SW 1271 (cell line): ENCODE results near the gene BUB1B.

Experiments used
- DNase-seq, 2 experiments: peaks; one replicate each; lab custom pipeline; 2025; lab: John Stamatoyannopoulos, UW

Gene BUB1B

DNA sequence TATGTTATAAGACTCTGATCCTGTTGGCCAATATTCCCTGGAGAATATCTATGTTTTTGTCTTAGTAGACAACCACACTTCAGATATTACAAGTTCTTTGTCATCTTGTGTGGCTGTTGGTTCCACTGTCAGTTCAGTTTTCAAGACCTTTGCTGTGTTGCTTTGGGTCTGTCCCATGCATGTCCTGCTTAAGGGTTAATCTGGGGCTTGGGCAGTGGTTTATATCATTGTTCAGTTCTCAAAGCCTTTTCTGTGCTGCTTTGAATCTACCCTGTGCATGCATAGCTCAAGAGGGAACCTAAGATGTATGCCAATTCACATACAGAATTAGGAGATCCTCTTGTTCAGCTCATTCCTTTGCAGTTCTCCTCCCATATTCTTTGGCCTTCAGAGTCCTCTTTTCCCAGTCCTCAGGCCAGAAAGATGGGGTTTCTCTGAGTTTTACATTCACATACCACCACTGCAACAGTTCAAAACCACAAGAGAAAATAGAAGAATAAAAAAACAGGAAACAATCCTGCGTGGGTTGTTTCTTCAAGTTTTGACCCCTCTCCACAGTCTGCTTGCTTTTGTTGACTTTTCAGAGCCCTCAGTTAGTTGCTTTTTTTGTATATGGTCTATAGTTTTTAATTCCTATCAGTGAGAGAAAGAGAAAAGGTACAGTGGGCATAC, 21.6 kb downstream of the BUB1B start:
- DNase-seq, result no peak

DNA sequence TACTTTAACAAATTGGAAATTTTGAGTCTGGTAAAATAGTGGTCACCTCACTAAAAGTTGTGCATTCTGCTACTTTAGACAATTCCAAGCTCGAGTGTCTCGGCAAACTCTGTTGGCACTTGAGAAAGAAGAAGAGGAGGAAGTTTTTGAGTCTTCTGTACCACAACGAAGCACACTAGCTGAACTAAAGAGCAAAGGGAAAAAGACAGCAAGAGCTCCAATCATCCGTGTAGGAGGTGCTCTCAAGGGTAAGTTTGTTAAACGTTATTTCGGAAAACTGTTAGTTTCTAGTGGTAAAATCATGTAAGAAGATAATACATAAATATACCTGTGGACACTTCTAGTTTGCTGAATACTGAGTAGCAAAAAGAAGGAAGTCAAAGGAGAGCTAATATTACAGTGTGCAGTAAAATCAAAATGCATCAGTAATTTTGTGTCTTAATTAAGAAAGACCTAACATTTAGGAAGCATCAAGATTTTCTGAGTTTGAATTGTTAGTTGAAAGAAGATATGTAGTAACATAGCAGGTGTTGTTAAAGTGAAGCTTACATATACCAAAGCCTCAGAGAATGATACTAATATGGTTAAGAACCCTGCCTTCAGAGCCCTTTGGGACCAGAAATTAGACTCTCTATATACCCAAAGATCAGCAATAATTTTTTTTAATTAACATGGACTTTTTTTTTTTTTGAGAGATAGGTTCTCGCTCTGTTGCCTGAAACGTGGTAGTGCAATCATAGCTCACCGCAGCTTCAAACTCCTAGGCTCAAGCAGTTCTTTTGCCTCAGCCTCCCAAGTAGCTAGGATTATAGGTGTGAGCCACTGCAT, 23.0 kb downstream of the BUB1B start:
- no peak for DNase-seq

DNA sequence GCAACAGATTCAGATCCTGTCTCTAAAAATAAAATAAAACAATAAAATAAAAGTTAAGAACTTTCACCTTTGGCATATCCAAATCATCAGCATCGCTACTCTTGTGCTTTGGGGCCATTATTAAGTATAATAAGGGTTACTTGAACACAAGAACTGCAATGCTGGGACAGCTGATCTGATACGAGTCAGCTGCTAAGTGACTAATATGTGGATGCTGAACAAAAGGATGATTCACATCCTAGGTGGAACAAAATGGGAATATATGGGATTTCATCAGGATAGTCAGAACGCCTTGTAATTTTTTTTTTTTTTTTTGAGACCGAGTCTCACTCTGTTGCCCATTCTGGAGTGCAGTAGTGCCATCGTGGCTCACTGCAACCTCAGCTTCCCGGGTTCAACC, 29.7 kb downstream of the BUB1B start:
- DNase-seq, result peak; percentile 21 to 35

DNA sequence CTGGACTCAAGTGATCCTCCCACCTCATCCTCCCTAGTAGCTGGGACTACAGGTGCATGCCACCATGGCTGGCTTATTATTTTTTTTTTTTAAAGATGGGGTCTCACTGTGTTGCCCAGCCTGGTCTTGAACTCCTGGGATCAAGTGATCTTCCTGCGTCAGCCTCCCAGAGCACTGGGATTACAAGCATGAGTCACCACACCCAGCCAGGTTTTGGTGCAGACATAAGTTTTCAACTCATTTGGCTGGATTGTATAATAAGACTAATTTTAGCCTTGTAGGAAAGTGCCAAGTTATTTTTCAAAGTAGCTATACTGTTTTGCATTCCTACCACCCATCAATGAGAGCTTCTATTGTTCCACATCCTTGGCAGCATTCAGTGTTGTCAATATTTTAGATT, 32.1 kb downstream of the BUB1B start:
- DNase-seq, result no peak

DNA sequence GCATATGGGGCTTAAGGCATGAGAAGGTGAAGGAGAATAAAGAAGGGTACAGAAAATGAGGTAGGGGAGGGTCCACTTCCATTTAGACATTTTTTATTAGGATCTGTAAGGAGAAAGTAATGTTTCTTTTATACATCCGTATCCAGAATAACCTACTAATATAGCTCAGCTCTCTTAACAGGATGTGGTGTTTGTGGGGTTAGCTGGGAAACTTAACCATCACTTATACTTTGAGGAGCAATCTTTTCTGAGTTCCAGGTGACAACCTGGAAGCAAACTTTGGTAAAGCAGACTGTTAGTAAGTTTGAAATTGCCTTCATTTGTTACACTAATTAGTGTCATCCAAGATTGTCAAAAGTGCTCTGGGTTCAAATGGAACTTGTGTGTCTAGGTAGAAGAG, 36.6 kb downstream of the BUB1B start:
- DNase-seq, result no peak

DNA sequence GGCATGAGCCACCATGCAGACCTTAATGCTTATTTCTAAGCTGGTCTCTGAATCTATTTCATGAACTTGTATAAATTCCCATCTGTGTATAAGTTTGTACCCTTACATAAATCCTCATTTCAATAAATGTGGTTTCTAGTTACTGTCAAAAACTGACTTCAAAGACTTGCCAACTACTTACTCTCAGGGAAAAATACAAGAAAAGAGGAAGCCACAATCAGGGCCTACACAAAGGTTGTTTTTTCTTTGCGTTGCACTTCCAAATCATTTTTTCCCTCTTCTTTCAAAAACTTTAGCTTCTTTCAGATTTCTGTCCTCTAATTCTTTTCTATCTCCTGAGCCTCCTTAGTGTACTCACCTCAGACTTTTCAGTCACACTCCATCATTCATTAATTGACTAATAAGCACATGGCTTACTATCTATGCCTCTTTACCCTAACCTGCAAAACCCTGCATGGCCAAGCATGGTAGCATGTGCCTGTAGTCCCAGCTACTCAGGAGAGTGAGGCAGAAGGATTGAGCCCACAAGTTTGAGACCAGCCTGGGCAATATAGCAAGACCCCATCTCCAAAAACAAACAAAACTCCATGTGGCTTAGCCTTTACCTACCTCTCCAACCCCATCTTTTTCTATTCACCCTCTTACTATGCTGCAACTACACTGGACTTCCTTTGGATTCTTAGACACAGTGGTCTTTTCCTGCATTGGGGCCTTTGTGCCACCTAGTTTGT, 37.7 kb downstream of the BUB1B start:
- DNase-seq, result no peak

DNA sequence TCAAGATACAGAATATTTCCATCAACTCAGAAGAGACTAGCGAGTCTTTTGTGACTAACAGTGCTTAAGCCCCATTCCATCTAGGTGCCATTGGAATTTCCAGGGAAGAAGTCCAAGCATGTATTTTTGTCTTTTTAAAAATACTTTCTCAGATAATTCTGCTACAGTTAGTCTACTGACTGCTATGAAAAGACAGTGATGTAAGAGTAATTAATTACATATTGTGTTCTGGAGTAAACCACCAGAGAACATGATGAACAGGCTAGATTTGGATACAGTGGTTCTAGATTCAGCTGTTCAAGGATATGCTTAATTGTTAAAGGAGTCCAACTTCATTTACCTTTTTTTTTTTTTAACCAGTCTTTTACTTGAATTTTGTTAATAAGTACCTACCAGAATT, 43.2 kb downstream of the BUB1B start:
- no peak for DNase-seq

DNA sequence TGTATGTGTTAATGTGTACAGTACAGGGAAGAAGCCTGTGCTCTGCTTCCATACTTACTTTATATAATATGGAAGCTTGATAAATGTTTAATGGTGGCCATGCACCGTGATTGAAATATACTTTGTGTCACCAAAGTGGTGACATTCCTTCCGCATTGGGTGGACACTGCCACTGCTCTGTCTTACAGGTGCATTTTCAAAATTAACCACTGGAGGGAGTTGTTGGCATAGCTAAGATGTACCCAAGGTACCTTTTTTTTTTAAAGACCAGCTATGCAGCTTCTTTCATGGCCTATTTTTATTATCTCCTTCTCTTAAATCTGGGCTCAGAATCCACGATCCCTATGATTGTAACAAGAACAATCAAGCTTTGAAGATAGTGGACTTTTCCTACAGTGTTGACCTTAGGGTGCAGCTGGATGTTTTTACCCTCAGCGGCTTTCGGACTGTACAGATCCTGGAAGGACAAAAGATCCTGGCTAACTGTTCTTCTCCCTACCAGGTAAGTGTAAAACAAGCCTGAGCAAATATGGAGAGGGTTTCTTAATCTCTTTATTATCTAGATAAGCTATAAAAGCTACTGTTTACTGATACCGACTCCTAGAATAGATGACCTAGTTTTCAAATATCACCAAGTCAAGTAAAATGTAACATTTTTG, 56.4 kb downstream of the BUB1B start:
- DNase-seq, result peak; percentile 7 to 53

DNA sequence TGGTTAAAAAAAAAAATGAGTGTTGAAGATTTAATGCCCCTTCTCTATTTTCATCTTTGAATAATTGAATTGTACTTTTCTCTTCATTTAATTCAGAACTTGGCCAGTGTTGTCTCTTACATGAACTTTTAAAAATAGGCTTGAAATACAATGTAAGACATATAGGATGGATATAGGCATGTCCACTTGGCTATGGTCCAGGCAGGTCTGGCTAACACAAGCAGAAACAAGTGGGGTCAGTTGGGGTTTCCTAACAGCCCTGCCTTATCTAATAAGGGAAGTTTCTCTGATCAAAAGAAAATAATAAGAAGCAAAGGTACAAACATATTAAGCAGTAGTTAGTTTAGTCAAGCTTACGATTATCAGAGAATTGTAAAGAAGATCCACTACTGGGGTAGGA, 58.9 kb downstream of the BUB1B start:
- no peak for DNase-seq

DNA sequence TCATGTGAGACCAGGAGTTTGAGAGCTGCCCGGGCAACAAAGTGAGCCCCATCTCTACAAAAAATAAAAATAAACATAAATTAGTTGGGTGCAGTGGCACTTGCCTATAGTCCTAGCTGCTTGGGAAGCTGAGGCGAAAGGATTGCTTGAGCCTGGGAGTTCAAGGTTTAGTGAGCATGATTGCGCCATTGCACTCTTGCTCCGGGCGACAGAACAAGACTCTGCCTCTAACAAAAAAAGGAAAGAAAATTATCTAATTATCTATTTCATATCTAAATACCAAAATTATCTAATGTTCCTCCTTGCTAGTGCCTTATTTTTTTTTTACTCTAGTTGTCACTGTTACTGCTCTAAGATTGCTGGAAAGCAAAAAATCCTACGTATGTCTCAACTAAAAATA, 61.3 kb downstream of the BUB1B start:
- DNase-seq, result no peak

DNA sequence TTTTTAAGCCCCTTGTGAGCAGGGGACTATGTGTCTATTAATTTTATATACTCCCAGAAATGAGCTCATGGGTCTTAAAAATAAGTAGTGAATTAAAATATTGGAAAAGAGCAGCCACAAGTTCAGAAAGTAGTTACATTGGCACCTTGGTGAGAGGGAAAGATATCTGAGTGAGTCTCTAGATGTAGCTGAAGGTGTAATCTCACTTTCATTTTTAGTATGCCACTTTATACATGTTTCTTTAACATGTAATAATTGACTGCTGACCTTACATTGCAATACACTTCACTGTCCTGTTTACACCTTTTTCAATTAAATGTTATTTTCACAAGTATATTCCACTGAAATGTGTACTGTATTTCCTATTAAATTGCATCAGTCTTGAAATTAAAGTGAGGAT, 65.9 kb downstream of the BUB1B start:
- no peak for DNase-seq

DNA sequence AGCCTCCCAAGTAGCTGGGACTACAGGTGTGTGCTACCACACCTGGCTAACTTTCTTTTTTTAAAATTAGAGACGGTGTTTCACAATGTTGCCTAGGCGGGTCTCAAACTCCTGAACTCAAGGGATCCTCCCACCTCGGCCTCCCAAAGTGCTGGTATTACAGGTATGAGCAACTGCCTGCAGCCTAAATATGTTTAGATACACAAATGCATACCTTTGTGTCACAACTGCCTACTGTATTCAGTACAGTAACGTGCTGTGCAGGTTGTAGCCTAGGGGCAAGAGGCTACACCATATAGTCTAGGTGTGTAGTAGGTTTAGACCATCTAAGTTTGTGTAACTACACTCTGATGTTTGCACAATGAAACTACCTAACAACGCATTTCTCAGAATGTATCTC, 68.4 kb downstream of the BUB1B start:
- DNase-seq, result no peak

DNA sequence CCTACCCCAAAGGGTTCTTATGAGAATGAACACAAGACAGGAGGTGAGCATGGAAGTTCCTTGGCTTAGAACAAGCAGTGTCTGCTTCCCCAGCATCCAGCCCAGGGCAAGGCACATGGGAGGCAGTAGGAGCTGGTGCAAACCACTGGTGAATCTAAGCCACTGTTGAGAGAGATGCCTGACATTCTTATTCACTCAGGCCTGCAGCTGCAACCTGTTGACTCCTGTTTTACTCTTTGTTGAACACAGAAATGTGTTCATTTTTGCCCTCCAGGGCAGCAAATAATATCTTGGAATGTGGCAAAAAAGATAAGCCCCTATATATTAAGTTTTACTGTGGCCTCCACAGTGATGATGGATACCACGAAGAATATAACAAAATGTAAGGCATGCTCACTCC, 69.1 kb downstream of the BUB1B start:
- no peak for DNase-seq

DNA sequence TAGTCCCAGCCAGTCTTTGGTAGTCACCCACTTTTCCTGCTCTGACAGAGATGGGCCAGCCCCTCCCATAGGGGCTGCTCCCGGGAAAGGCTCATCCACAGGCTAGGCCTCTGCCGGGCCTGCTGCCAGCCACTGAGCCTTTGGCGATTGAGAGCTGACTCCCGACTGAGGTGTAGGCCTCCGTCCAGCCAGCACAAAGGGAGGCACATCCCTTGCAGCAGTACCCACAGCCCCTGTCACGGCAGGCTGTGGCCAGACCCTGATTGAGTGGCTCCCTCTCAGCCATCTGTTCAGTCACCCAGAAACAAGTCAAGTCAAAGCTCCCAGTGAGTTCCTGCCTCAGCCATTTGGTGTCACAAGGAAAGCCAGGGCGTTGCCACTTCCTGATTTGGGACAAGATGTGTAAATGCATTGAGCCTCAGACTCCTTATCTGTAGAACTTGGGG, 71.8 kb downstream of the BUB1B start:
- DNase-seq, result no peak

DNA sequence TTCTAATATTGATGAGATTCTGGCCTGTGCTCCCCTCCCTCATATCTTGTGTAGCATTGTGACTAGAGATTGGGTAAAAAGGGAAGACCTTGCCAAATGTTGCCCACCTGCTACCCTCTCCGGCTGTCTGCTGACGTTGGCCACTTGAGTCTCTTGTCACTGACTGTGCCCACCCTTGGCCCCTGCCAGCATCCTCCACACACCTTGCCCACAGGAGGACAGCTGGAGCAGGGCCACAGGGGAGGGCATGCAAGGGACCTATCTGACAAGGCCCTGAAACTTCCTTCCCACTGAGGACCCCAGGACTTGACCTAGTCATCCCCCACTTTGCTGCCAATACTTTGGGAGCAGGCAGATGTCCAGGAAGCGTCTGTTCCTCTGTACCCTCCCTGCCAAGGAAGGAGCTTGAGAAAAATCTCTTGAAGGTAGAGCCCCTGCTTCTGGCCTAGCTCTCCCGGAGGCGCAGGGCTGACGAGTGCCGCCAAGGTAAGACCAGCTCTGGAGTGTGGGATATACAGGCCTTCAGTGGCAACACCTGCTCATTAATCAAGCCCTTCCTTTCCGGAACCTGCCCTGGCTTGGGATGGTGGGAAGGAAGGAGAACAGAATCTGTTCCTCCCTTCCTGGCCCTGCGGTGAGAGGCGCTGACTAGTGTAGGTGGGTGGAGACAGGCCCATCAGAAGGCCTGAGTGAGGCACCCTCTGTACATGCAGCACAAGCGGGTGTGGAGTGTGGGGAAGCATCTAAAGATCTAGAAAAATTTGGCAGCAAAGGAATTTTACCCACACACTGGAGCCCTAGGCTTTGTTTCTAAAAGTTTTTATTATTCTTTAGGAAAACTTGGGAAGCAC, 73.1 kb downstream of the BUB1B start:
- DNase-seq, result no peak

DNA sequence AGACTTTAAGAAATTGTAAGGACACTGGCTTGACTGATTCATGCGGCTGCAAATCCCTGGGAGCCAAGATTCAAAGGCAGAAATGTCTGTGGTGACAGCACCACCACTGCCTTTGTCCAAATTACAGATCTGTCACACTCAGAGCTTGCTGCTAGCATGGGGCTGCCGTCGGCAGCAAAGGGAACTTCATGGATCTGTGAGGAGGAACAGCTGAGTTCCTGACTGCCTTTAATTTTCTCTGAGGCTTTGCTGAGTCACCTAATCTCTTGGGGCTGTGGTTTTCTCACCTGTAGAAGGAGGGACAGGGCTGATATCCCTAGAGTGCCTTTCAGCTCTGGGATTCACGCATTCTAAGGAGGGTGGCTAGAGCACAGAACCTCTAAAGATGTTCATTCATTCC, 73.9 kb downstream of the BUB1B start:
- DNase-seq, result no peak

DNA sequence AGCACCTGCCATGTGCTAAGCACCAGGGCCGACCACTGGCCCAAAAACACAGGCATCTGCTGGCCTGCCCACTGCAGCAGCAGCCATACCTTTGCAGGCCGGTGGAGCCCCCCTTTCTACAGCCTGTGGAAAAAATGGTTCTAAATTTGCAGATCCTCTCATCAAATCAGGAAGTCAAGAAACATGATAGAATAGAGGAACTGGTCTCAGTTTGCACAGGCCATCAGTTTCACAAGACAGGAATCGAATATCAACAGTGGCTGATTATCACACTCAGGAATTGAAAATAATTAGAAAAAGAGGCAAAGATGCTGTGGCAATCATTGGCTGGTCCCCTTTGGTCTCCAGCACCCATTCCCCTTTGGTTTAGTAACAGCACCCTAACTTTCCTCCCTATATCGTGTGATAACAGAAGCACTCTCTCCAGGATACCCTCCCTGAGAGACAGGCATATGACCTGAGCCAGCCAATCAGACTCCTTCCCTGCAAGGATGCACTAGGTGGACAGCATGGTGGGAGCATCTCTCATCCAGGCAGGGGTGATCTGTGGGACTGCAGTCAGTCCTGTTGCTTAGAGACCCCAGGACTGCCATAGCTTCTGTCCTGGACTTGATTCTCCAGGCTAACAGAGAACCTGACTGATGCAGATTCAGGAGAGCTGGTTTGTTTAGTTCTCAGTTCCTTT, 74.5 kb downstream of the BUB1B start:
- DNase-seq, result no peak

DNA sequence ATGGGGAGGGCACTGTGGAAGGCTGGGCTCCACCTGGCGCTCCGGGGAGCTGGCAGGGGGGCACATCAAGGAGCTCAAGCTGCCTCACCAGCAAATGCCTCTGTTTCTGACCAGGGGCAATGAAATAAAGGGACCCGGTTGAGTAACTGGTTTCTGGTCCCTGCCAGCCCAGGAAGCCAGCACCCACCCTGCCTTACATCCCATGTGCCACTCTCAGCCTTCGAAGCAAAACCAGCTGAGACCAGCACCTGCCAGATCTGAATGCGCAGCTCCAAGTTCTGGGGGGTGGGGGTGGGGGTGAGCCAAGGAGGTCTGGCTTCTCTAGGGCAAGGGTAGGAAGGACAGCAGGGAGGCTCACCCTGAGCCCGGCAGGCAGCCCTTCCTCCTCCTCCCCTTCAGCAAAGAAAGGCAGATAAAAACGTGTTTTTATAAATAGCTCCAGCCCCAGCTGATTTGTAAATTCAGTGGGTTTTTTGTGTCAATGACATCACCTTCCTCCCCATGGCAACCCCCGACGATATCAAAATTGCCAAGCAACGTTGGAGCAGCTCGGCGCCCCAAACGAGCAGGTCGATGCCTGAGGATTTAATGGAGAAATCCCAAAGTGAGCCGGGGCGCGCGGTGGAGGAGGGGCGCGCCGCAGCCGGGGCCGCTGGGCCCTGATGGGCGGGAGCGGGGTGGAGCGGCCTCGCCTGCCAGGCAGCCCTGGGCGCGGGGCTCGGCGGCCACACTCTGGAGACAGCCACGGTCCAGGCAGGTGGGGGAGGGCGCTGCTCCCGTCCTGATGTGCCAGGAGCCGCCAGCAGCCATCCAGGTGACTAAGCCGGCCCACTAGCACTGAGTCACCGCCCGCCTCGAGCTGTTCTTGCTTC, 77.9 kb downstream of the BUB1B start, which contains the start of gene PAK6:
Gene PAK6 (plus strand): TSS at position 532 of the 872 bp plus-strand sequence. CDS start 25,723 bp downstream, outside the sequence.
- no peak for DNase-seq

DNA sequence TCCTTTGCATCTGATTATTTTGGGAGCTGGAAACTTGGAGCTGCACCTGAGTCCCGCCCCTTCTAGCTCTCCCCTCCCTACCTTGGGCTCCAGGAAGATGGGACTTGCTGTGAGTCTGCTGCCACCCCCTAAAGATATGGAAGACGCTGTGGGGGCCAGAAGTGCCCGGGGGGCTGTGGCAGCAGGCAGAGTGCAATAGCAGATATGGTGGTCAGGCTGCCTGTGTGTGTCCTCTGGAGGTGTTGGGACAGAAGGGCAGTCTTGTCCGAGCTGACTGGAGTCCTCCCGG, 78.5 kb downstream of the BUB1B start:
- DNase-seq, result no peak
